Measurements from ENCODE around the gene ASTL. TPM values are rescaled to one million over a fixed set of nuclear protein-coding genes. Genes with fewer than 3 reads are reported as not detected.
"Not testable (repeated sequence)": the region's sequence is repeated elsewhere in the genome, so short reads cannot be mapped to it uniquely, and the experiment has no call there.

ASTL gene
- total RNA-seq, 2 experiments from 2014 or later: 0.34 TPM; not detected in 1

GRCh38 chr2:96145036-96145847 lies 6.9 kb upstream of the ASTL start, which contains the start of gene DUSP2:
TSS of gene DUSP2 (minus strand) at chr2:96145440. CDS start at chr2:96145354, 86 bp downstream.
- ChIA-PET POLR2A (interaction anchor here (0.6 to 10.2 kb wide), 10 partner anchors 9 to 153 kb away, joined by 3 to 193 read pairs (median 5); partner anchors contain the start of genes ANKRD36C and STARD7), CTCF (interaction anchor here (1.4 to 21.7 kb wide), 3 partner anchors 19 to 153 kb away, joined by 7 to 674 read pairs (median 10); partner anchors contain the start of gene ANKRD36C)
- no peaks in the 10 kb centered on the region for H3K27me3 Mint-ChIP-seq (ENCODE audit: low read depth)
- H3K9me3 Mint-ChIP-seq (ENCODE audit: insufficient read depth): no peaks in the 10 kb centered on the region
- peak within 1 kb of the TSS; percentile 88 for H3K4me3 Mint-ChIP-seq
- H3K36me3 Mint-ChIP-seq (ENCODE audit: low read depth): peaks cover 16% of the 10 kb centered on the region
- peak within 1 kb of the TSS; percentile 97 for H3K27ac Mint-ChIP-seq
- H3K4me1 Mint-ChIP-seq (ENCODE audit: low read depth): peaks cover 65% of the 10 kb centered on the region
- DNase-seq (peak; percentile 88), ATAC-seq (peak; percentile 68)

- H3K4me3 Mint-ChIP-seq: peak overlapping the region; percentile 88
- DNase-seq (peak; percentile 47), ATAC-seq (peak; percentile 2)
- peaks cover 16% of the 10 kb centered on the region for H3K36me3 Mint-ChIP-seq (ENCODE audit: low read depth)
- peak overlapping the region; percentile 92 for H3K27ac Mint-ChIP-seq
- H3K27me3 Mint-ChIP-seq (ENCODE audit: low read depth): no peaks in the 10 kb centered on the region
- peaks cover 65% of the 10 kb centered on the region for H3K4me1 Mint-ChIP-seq (ENCODE audit: low read depth)
- ChIA-PET CTCF (interaction anchor here (1.4 to 21.7 kb wide), 4 partner anchors 19 to 153 kb away, joined by 5 to 674 read pairs (median 8); partner anchors contain the start of gene ANKRD36C), POLR2A (interaction anchor here (0.9 to 10.2 kb wide), 6 partner anchors 14 to 64 kb away, joined by 3 to 193 read pairs (median 5); partner anchors contain the start of gene STARD7)
- H3K9me3 Mint-ChIP-seq (ENCODE audit: insufficient read depth): no peaks in the 10 kb centered on the region
These were observed 6.3 kb upstream of the ASTL start for GRCh38 chr2:96144481-96145035.

- ChIA-PET POLR2A (interaction anchor here (1.0 to 10.2 kb wide), 4 partner anchors 14 to 120 kb away, joined by 3 to 193 read pairs (median 10); no protein-coding TSS in a partner anchor), CTCF (interaction anchor here (1.0 to 21.7 kb wide), 8 partner anchors 12 to 151 kb away, joined by 3 to 674 read pairs (median 8); no protein-coding TSS in a partner anchor)
- Mint-ChIP-seq H3K4me3 (peak overlapping the region; percentile 88), H3K27me3 (ENCODE audit: low read depth) (no peaks in the 10 kb centered on the region), H3K36me3 (ENCODE audit: low read depth) (peaks cover 16% of the 10 kb centered on the region), H3K9me3 (ENCODE audit: insufficient read depth) (no peaks in the 10 kb centered on the region), H3K27ac (peak overlapping the region; percentile 92), H3K4me1 (ENCODE audit: low read depth) (peaks cover 63% of the 10 kb centered on the region)
- ATAC-seq: no peak
- peak; percentile 50 for DNase-seq
These were observed 5.7 kb upstream of the ASTL start for GRCh38 chr2:96143848-96144480.

GRCh38 chr2:96143231-96143847 lies 5.0 kb upstream of the ASTL start:
- ChIA-PET POLR2A (interaction anchor here (1.0 to 10.2 kb wide), 5 partner anchors 13 to 121 kb away, joined by 3 to 193 read pairs (median 8); partner anchors contain the start of gene STARD7), CTCF (interaction anchor here (1.0 to 21.7 kb wide), 14 partner anchors 9 to 151 kb away, joined by 3 to 674 read pairs (median 7); partner anchors contain the start of gene STARD7)
- Mint-ChIP-seq H3K36me3 (ENCODE audit: low read depth) (peaks cover 16% of the 10 kb centered on the region), H3K4me3 (peak overlapping the region; percentile 88), H3K9me3 (ENCODE audit: insufficient read depth) (no peaks in the 10 kb centered on the region), H3K27ac (peak overlapping the region; percentile 46), H3K4me1 (ENCODE audit: low read depth) (peaks cover 62% of the 10 kb centered on the region), H3K27me3 (ENCODE audit: low read depth) (no peaks in the 10 kb centered on the region)
- ATAC-seq (no peak), DNase-seq (no peak)

DNA sequence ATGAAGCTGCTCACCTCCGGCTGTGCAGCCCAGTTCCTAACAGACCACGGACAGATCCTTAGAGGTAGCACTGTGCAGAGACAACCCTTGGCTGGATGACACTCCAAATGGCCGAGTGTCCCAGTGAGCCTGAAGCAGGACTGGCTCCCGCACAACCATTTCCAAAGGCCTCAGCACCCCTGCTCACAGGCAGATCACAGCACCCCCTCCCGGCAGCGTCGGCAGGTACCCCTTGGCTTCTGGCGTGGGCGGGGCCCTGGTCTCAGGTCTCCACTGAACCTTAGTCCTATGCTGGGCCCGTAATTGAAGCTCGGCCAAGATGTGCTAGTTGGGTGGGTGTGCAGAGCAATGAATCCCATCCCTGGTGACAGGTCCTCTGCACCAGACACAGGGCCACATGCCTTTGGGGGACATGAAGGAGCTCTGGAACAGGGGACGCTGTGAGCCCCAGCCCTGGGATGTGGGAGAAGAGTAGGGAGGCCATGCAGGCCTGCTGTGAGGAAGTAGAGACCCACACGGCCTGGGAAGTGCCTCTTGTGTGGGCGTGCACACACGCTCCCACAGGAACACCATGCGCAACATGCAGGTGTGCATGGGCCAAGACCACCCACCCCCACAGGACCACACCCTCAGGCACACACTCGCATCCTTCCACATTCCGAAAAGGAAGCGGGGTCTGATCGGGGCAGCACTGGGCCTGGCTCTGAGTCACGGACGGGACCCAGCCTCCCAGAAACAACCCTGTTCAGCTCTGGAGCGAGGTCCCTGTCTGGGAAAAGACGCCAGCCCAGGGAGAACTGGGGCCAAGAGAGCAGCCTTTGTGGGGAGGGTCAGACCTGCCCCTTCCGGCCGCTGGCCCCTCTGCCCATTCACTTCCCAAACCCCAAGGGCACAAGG lies 4.2 kb upstream of the ASTL start:
- no peaks in the 10 kb centered on the region for H3K9me3 Mint-ChIP-seq (ENCODE audit: insufficient read depth)
- peak overlapping the region; percentile 40 for H3K27ac Mint-ChIP-seq
- no peak for ATAC-seq
- H3K27me3 Mint-ChIP-seq (ENCODE audit: low read depth): no peaks in the 10 kb centered on the region
- peak overlapping the region; percentile 88 for H3K4me3 Mint-ChIP-seq
- CTCF ChIA-PET: interaction anchor here (0.7 to 21.7 kb wide), 19 partner anchors 10 to 150 kb away, joined by 3 to 674 read pairs (median 4); partner anchors contain the start of genes STARD7 and TMEM127
- DNase-seq: peak; percentile 69
- POLR2A ChIA-PET: interaction anchor here (1.0 to 10.2 kb wide), 5 partner anchors 12 to 122 kb away, joined by 3 to 193 read pairs (median 8); partner anchors contain the start of gene STARD7
- H3K36me3 Mint-ChIP-seq (ENCODE audit: low read depth): peaks cover 16% of the 10 kb centered on the region
- peaks cover 53% of the 10 kb centered on the region for H3K4me1 Mint-ChIP-seq (ENCODE audit: low read depth)

GRCh38 chr2:96141624-96141967 lies 3.3 kb upstream of the ASTL start:
- POLR2A ChIA-PET: interaction anchor here (2.0 to 10.2 kb wide), 3 partner anchors 19 to 67 kb away, joined by 8 to 193 read pairs (median 10); partner anchors contain the start of gene STARD7
- H3K27ac Mint-ChIP-seq; H3K4me3 Mint-ChIP-seq; H3K27me3 Mint-ChIP-seq (ENCODE audit: low read depth); DNase-seq; ATAC-seq; H3K9me3 Mint-ChIP-seq (ENCODE audit: insufficient read depth): not testable (repeated sequence)
- Mint-ChIP-seq H3K4me1 (ENCODE audit: low read depth) (peaks cover 44% of the 10 kb centered on the region), H3K36me3 (ENCODE audit: low read depth) (peaks cover 16% of the 10 kb centered on the region)
- CTCF ChIA-PET: interaction anchor here (0.6 to 21.7 kb wide), 11 partner anchors 9 to 149 kb away, joined by 3 to 674 read pairs (median 4); partner anchors contain the start of genes STARD7 and TMEM127

- peaks cover 39% of the 10 kb centered on the region for H3K4me1 Mint-ChIP-seq (ENCODE audit: low read depth)
- DNase-seq (no peak), ATAC-seq (no peak)
- H3K9me3 Mint-ChIP-seq (ENCODE audit: insufficient read depth): no peaks in the 10 kb centered on the region
- no peak overlapping the region for H3K27ac Mint-ChIP-seq
- H3K27me3 Mint-ChIP-seq (ENCODE audit: low read depth): no peaks in the 10 kb centered on the region
- peaks cover 16% of the 10 kb centered on the region for H3K36me3 Mint-ChIP-seq (ENCODE audit: low read depth)
- H3K4me3 Mint-ChIP-seq: no peak overlapping the region
- CTCF ChIA-PET: interaction anchor here (0.6 to 21.7 kb wide), 13 partner anchors 8 to 148 kb away, joined by 3 to 674 read pairs (median 9); partner anchors contain the start of genes CIAO1, STARD7 and TMEM127
- POLR2A ChIA-PET: interaction anchor here (0.8 to 10.2 kb wide), 3 partner anchors 20 to 55 kb away, joined by 3 to 193 read pairs (median 10); no protein-coding TSS in a partner anchor
These were observed 2.8 kb upstream of the ASTL start for GRCh38 chr2:96140941-96141623.

DNA sequence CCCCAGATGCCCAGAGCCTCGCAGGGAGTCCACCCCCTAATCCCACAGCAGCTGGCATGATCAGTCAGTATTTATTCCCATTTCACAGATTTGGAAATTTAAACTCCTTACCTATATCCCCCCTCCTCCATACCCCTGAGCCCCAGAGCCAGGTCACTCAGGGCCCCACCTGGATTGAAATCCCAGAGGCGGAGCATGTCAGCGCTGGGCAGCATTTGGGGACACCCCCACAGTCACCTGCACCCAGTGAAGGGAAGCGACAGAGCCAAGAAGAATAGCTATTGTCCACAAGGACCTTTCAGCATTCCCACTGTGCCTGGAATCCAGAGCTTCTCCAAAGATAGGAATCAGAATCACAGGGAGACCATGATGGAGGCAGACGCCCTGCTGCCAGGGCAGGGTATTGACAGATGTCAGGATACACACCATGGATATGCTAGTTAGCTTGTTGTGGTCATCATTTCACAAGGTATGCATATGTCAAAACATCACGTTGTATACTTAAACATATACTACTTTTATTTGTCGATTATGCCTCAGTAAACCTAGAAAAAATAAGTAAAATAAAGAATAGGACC lies 968 bp upstream of the ASTL start:
- no peaks in the 10 kb centered on the region for H3K27me3 Mint-ChIP-seq (ENCODE audit: low read depth)
- peaks cover 29% of the 10 kb centered on the region for H3K4me1 Mint-ChIP-seq (ENCODE audit: low read depth)
- ATAC-seq (no peak), DNase-seq (no peak)
- H3K4me3 Mint-ChIP-seq: no peak overlapping the region
- no peak overlapping the region for H3K27ac Mint-ChIP-seq
- CTCF ChIA-PET: interaction anchor here (0.8 to 21.7 kb wide), 26 partner anchors 8 to 147 kb away, joined by 3 to 674 read pairs (median 8); partner anchors contain the start of genes CIAO1, STARD7 and TMEM127
- H3K9me3 Mint-ChIP-seq (ENCODE audit: insufficient read depth): no peaks in the 10 kb centered on the region
- POLR2A ChIA-PET: interaction anchor here (1.3 to 10.2 kb wide), 4 partner anchors 21 to 70 kb away, joined by 5 to 193 read pairs (median 19); partner anchors contain the start of gene STARD7
- peaks cover 15% of the 10 kb centered on the region for H3K36me3 Mint-ChIP-seq (ENCODE audit: low read depth)

Data from activated CD8-positive, alpha-beta T cell treated with anti-CD3 and anti-CD28 coated beads, Interleukin-2, amount 10 ng/mL, durations not matched to agents 7 days and 5 days (primary cell).